Neural progenitor cell (in vitro differentiated cells): Measurements from ENCODE around the gene CES3.

Experiments
- EZH2 ChIP-seq: fragments of 200-600 bp; sonication (generic); IDR thresholded peaks from 2 replicates; pipeline ENCODE4 v1.6.1; 2017; ENCODE audit warnings: antibody characterized with exemption, mild to moderate bottlenecking, moderate library complexity
- EZH2phosphoT487 ChIP-seq: fragments of 200-600 bp; sonication (generic); IDR thresholded peaks from 2 replicates; pipeline ENCODE4 v1.6.1; 2017; ENCODE audit warnings: antibody characterized with exemption
- TF ChIP-seq, protein P1 (sequence below): fragments of 200-600 bp; sonication (generic); IDR thresholded peaks from 2 replicates; pipeline ENCODE4 v1.5.1; 2017; ENCODE audit warnings: antibody characterized with exemption, mild to moderate bottlenecking

DNA sequence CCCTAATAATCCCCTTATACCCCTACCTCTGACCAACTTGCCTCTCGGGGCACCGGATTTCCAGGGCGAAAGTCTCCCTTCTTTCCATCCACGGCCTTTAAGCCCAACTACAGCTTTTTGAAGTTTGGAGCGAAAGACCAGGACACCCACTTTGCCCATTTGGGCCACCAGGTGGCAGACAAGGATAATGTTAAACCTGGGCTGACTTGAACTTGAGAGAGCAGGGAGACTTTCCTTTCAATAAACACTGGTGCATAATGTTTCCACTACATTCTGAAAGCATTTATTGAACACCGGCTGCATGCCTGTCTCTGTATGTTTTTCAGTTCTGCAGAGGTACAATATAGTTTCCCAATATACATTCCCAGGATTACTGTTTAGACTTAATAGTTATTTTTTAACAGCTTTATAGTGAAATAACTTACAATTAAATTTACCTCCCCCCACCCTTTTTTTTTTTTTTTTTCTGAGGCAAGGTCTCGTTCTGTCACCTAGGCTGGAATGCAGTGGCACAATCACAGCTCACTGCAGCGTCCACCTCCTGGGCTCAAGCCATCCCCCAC lies 6.9 kb upstream of the CES3 start:
- TF ChIP-seq, protein P1, sequence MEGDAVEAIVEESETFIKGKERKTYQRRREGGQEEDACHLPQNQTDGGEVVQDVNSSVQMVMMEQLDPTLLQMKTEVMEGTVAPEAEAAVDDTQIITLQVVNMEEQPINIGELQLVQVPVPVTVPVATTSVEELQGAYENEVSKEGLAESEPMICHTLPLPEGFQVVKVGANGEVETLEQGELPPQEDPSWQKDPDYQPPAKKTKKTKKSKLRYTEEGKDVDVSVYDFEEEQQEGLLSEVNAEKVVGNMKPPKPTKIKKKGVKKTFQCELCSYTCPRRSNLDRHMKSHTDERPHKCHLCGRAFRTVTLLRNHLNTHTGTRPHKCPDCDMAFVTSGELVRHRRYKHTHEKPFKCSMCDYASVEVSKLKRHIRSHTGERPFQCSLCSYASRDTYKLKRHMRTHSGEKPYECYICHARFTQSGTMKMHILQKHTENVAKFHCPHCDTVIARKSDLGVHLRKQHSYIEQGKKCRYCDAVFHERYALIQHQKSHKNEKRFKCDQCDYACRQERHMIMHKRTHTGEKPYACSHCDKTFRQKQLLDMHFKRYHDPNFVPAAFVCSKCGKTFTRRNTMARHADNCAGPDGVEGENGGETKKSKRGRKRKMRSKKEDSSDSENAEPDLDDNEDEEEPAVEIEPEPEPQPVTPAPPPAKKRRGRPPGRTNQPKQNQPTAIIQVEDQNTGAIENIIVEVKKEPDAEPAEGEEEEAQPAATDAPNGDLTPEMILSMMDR, result peak; percentile 66
- TF ChIP-seq EZH2, result no peak
- TF ChIP-seq EZH2phosphoT487, result no peak
